Hematopoietic multipotent progenitor cell treated with erythropoietin and hydrocortisone succinate and interleukin-3 and kit ligand, for 8 days (in vitro differentiated cells): ENCODE measurements around the gene SPZ1.
"Not testable (repeated sequence)": the region's sequence is repeated elsewhere in the genome, so short reads cannot be mapped to it uniquely, and the experiment has no call there.

ENCODE experiments used
- DNase-seq: peaks from one replicate; pipeline ENCODE4 v3.0.0-alpha.2; 2015

Gene SPZ1

GRCh38 chr5:80319702-80320101 lies at the start of gene SPZ1:
Gene SPZ1, plus strand, starts transcription at chr5:80320002. Its CDS starts 214 bp downstream, at chr5:80320216.
- DNase-seq = no peak

- not testable (repeated sequence) for DNase-seq
Measured at GRCh38 chr5:80270543-80270942, 49.3 kb upstream of the SPZ1 start.

GRCh38 chr5:80275347-80275746 lies 44.5 kb upstream of the SPZ1 start:
- DNase-seq = peak; percentile 75

GRCh38 chr5:80276186-80276585 lies 43.6 kb upstream of the SPZ1 start:
- DNase-seq = no peak

GRCh38 chr5:80277191-80277590 lies 42.6 kb upstream of the SPZ1 start:
- no peak for DNase-seq

- peak; percentile 44 for DNase-seq
Measured at GRCh38 chr5:80282054-80282453, 37.7 kb upstream of the SPZ1 start.

GRCh38 chr5:80283360-80283759 lies 36.4 kb upstream of the SPZ1 start:
- no peak for DNase-seq

GRCh38 chr5:80284720-80285119 lies 35.1 kb upstream of the SPZ1 start:
- no peak for DNase-seq

GRCh38 chr5:80288177-80288576 lies 31.6 kb upstream of the SPZ1 start:
- no peak for DNase-seq

GRCh38 chr5:80289320-80289719 lies 30.5 kb upstream of the SPZ1 start:
- no peak for DNase-seq

- no peak for DNase-seq
Measured at GRCh38 chr5:80291761-80292160, 28.0 kb upstream of the SPZ1 start.

GRCh38 chr5:80296121-80296520 lies 23.7 kb upstream of the SPZ1 start:
- DNase-seq = no peak

- DNase-seq = no peak
Measured at GRCh38 chr5:80299601-80300000, 20.2 kb upstream of the SPZ1 start.

- DNase-seq = no peak
Measured at GRCh38 chr5:80300125-80300524, 19.7 kb upstream of the SPZ1 start.

GRCh38 chr5:80300796-80301195 lies 19.0 kb upstream of the SPZ1 start:
- not testable (repeated sequence) for DNase-seq

GRCh38 chr5:80301342-80301741 lies 18.5 kb upstream of the SPZ1 start:
- DNase-seq = not testable (repeated sequence)

GRCh38 chr5:80302636-80303035 lies 17.2 kb upstream of the SPZ1 start:
- no peak for DNase-seq

- DNase-seq = no peak
Measured at GRCh38 chr5:80308526-80308925, 11.3 kb upstream of the SPZ1 start.

GRCh38 chr5:80309871-80310665 lies 9.7 kb upstream of the SPZ1 start:
- no peak for DNase-seq

- DNase-seq = no peak
Measured at GRCh38 chr5:80315244-80315643, 4.6 kb upstream of the SPZ1 start.

- no peak for DNase-seq
Measured at GRCh38 chr5:80318212-80318611, 1.6 kb upstream of the SPZ1 start.

GRCh38 chr5:80324912-80325311 lies 5.1 kb downstream of the SPZ1 start:
- no peak for DNase-seq

- DNase-seq = no peak
Measured at GRCh38 chr5:80326468-80326867, 6.7 kb downstream of the SPZ1 start.

- DNase-seq = no peak
Measured at GRCh38 chr5:80337379-80337778, 17.6 kb downstream of the SPZ1 start.

GRCh38 chr5:80339116-80339515 lies 19.3 kb downstream of the SPZ1 start:
- no peak for DNase-seq
